ENCODE results near the gene TRPT1. TPM values are rescaled to one million over a fixed set of nuclear protein-coding genes. Genes with fewer than 3 reads are reported as not detected.

The TRPT1 gene
- total RNA-seq, 1 donor from 2014 or later, result 25.1 TPM

DNA sequence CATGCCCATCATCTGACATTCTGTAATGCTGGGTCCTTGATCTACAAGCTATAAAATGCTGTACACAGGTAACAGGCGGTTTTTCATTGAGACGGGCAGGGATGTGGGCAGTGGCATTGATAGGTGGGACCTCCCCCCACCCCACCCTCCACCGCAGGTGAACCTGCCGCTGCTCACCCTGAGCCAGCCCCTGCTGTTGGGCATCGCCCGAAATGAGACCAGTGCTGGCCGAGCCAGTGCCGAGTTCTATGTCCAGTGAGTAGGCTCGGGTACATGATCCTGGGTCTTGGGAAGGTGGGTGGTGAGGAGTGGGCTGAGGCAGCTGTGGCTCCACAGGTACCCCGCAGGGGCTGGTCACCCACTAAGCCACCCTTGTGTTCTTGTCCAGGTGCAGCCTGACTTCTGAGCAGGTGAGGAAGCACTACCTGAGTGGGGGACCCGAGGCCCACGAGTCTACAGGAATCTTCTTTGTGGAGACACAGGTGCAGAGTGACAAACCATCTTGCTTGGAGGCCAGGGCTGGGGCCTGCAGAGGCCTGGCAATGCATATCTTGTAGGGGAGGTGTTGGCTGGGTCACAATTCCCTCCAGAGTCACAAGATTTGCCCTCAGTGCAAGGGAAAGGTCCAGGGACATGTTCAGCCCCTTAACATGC lies 3.2 kb upstream of the TRPT1 start:
- no peak for ATAC-seq

DNA sequence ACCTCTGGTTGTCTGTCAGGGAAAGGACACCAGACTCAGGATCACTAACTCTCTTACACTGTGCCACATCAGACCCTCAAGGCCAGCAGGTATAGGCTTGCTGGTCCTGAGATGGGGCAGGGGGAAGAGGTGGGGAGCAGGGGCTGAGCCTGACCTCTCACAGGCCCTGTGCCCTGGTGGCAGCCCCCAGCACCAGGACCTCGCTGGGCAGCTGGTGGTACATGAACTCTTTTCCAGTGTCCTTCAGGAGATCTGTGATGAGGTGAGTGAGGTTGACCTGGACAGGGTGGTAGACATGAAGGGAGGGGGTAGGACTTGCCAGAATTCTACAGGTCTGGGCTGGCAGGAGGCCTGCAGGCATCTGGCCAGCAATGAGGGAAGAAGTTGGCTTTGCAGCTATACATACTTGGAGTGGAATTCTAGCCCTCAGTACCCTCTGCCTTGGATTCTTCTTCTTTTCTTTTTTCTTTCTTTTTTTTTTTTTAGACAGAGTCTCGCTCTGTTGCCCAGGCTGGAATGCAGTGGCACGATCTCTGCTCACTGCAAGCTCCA lies 1.5 kb upstream of the TRPT1 start:
- no peak for ATAC-seq

GRCh38 chr11:64226507-64227051 lies 593 bp upstream of the TRPT1 start:
- peak; percentile 26 for ATAC-seq

GRCh38 chr11:64224891-64225607 lies 937 bp downstream of the TRPT1 start:
- ATAC-seq, result peak; percentile 0

- no peak for ATAC-seq
Observed at GRCh38 chr11:64224151-64224890, 1.7 kb downstream of the TRPT1 start.

GRCh38 chr11:64223001-64223651 lies 2.9 kb downstream of the TRPT1 start:
- no peak for ATAC-seq

GRCh38 chr11:64222651-64223000 lies 3.4 kb downstream of the TRPT1 start:
- ATAC-seq, result no peak

- no peak for ATAC-seq
Observed at GRCh38 chr11:64220798-64221197, 5.2 kb downstream of the TRPT1 start.

DNA sequence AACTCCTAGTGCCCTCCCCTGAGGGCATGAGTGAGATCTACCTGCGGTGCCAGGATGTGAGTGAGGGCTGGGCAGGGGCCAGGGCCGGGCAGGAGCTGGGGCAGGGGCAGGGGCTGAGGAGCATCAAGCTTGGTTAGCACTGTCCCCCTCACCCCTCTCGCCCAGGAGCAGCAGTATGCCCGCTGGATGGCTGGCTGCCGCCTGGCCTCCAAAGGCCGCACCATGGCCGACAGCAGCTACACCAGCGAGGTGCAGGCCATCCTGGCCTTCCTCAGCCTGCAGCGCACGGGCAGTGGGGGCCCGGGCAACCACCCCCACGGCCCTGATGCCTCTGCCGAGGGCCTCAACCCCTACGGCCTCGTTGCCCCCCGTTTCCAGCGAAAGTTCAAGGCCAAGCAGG lies 5.7 kb downstream of the TRPT1 start:
- no peak for ATAC-seq

DNA sequence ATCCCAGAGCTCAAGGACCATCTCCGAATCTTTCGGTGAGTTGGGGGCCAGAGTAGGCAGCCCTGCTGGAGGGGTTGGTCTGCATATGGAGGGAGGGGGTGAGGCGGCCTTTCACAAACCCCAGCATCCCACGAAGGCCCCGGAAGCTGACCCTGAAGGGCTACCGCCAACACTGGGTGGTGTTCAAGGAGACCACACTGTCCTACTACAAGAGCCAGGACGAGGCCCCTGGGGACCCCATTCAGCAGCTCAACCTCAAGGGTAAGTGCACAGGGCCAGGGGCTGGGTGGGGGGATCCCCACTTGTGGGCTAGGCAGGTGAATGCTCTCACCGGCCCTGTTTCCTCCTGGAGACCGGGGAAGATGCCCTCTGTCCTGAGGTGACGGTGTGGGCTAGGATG lies 6.2 kb downstream of the TRPT1 start:
- ATAC-seq, result no peak

- ATAC-seq, result no peak
Observed at GRCh38 chr11:64219354-64219684, 6.7 kb downstream of the TRPT1 start.

DNA sequence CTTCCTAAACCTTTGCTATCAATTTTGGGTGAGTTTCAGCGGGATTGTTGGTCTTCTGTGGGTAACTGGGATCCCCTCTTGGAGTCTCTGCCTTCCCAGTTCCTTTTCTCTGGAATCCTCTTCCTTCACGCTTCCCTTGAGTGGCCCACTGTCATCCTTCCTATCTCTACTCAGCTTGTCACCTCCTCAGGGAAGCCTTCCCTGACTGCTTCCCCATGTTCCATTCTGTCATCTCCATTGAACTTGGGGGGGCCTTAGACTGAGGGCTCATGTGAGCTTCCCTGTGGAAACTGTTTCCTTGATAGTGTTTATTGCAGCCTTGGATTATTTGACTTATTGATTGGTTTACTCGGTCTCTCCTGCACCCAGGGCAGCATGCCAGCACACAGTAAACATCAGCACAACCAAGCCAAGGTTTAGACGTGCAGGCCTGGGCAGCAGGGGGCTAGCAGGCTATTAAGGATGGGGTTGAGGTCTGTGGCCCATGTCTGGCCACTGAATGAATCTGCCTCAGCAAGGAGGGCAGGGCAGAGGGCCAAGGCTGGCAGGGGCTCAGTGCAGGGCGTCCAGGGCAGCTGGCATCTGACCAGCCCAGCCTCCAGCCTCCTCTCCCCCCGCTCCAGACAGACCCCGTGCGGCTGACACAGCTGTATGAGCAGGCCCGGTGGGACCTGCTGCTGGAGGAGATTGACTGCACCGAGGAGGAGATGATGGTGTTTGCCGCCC lies 7.2 kb downstream of the TRPT1 start:
- no peak for ATAC-seq

GRCh38 chr11:64216879-64217278 lies 9.1 kb downstream of the TRPT1 start:
- no peak for ATAC-seq

- ATAC-seq, result no peak
Observed at GRCh38 chr11:64211181-64211872, 14.7 kb downstream of the TRPT1 start.

GRCh38 chr11:64210301-64211020 lies 15.5 kb downstream of the TRPT1 start:
- ATAC-seq, result no peak

- no peak for ATAC-seq
Observed at GRCh38 chr11:64209563-64209843, 16.5 kb downstream of the TRPT1 start.

- ATAC-seq, result no peak
Observed at GRCh38 chr11:64208796-64209562, 17.0 kb downstream of the TRPT1 start.

- no peak for ATAC-seq
Observed at GRCh38 chr11:64208086-64208795, 17.7 kb downstream of the TRPT1 start.

- peak; percentile 32 for ATAC-seq
Observed at GRCh38 chr11:64207256-64208085, 18.5 kb downstream of the TRPT1 start.

Data from esophagus mucosa (tissue), 1 donor.